ENCODE measurements around the gene SNAPC5. TPM values are rescaled to one million over a fixed set of nuclear protein-coding genes. Genes with fewer than 3 reads are reported as not detected.

Gene SNAPC5
- total RNA-seq, 1 experiment from 2014 or later, result 36.4 TPM

GRCh38 chr15:66494262-66494661, 3.3 kb downstream of the SNAPC5 start:
- DNase-seq (ENCODE audit: low read depth, low spot score), result no peak
- Histone ChIP-seq H3K9me3 (ENCODE audit: control insufficient read depth, insufficient read depth, low read depth, low read length) (no peaks in the 10 kb centered on the region), H3K27me3 (ENCODE audit: control insufficient read depth, insufficient read depth, low read length) (no peaks in the 10 kb centered on the region), H3K4me1 (ENCODE audit: control insufficient read depth, insufficient read depth, low read length) (peaks cover 13% of the 10 kb centered on the region), H3K27ac (ENCODE audit: low read length) (no peak overlapping the region), H3K4me3 (ENCODE audit: low read depth in 2 of 2, low read length in 2 of 2) (no peak overlapping the region), H3K36me3 (ENCODE audit: control insufficient read depth, insufficient read depth, low read length) (peaks cover 26% of the 10 kb centered on the region)
- TF ChIP-seq REST (IDR thresholded peaks at IDR 0.05; ENCODE audit: insufficient read depth in 1 of 2, low read depth in 2 of 2, low read length in 1 of 2), result no peak
- no peak for TF ChIP-seq POLR2AphosphoS5 (IDR thresholded peaks at IDR 0.05; ENCODE audit: low read depth, low read length)
- no peak for TF ChIP-seq SIN3A (IDR thresholded peaks at IDR 0.05; ENCODE audit: borderline replicate concordance, insufficient read depth, low read depth, low read length)
- TF ChIP-seq, protein P1, sequence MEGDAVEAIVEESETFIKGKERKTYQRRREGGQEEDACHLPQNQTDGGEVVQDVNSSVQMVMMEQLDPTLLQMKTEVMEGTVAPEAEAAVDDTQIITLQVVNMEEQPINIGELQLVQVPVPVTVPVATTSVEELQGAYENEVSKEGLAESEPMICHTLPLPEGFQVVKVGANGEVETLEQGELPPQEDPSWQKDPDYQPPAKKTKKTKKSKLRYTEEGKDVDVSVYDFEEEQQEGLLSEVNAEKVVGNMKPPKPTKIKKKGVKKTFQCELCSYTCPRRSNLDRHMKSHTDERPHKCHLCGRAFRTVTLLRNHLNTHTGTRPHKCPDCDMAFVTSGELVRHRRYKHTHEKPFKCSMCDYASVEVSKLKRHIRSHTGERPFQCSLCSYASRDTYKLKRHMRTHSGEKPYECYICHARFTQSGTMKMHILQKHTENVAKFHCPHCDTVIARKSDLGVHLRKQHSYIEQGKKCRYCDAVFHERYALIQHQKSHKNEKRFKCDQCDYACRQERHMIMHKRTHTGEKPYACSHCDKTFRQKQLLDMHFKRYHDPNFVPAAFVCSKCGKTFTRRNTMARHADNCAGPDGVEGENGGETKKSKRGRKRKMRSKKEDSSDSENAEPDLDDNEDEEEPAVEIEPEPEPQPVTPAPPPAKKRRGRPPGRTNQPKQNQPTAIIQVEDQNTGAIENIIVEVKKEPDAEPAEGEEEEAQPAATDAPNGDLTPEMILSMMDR (IDR thresholded peaks at IDR 0.05), result no peak
- TF ChIP-seq TCF7L2 (IDR thresholded peaks at IDR 0.05; ENCODE audit: low read depth, low read length), result no peak
- in situ Hi-C loops (cut with HindIII; ENCODE audit: low pct_unique_long_range_greater_than_20kb, low sequenced_read_pairs) (no loop called here), intact Hi-C loops (cut with micrococcal nuclease; ENCODE audit: unreplicated experiment) (no loop called here)
- ChIA-PET CTCF (interaction anchor here (0.6 kb wide), 1 partner anchor 1209 kb away, joined by 16 read pairs; no protein-coding TSS in a partner anchor), POLR2A (interaction anchor here (1.1 kb wide), 1 partner anchor 116 kb away, joined by 6 read pairs; no protein-coding TSS in a partner anchor)
- ATAC-seq, result no peak
- BruUV-seq (replicated peaks), result no TSS peak

DNA sequence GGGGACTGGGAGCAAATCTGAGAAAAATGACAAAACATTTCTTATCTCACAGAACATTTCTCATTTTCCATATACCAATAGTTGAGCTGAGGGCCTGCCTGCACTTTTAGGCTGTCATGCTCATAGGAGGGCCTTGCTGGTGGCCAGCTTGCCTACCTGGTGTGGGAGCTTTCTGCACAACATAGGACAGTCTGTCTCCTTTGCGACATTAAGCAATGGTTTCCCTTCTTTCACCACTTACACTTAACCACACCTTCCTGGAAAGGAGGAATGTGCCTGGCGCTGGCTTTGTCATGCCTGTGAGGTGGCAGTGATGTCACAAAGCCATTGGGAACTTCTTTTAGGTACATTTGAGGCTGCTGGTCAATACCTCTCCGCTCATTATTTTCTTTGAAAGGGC, 5.7 kb downstream of the SNAPC5 start:
- no peaks in the 10 kb centered on the region for H3K9me3 ChIP-seq (ENCODE audit: control insufficient read depth, insufficient read depth, low read depth, low read length)
- ATAC-seq, result no peak
- POLR2A ChIA-PET, result interaction anchor here (0.5 to 0.6 kb wide), 2 partner anchors 242 to 666 kb away, joined by 3 to 6 read pairs; no protein-coding TSS in a partner anchor
- no peak overlapping the region for H3K27ac ChIP-seq (ENCODE audit: low read length)
- TF ChIP-seq POLR2AphosphoS5 (IDR thresholded peaks at IDR 0.05; ENCODE audit: low read depth, low read length) (no peak), TCF7L2 (IDR thresholded peaks at IDR 0.05; ENCODE audit: low read depth, low read length) (no peak), SIN3A (IDR thresholded peaks at IDR 0.05; ENCODE audit: borderline replicate concordance, insufficient read depth, low read depth, low read length) (no peak), REST (IDR thresholded peaks at IDR 0.05; ENCODE audit: insufficient read depth in 1 of 2, low read depth in 2 of 2, low read length in 1 of 2) (no peak)
- TF ChIP-seq, protein P1 (IDR thresholded peaks at IDR 0.05), result no peak
- no peaks in the 10 kb centered on the region for H3K4me1 ChIP-seq (ENCODE audit: control insufficient read depth, insufficient read depth, low read length)
- no peak overlapping the region for H3K4me3 ChIP-seq (ENCODE audit: low read depth in 2 of 2, low read length in 2 of 2)
- no peak for DNase-seq (ENCODE audit: low read depth, low spot score)
- no TSS peak for BruUV-seq (replicated peaks)
- CTCF ChIA-PET, result no interaction called here
- in situ Hi-C loops (cut with HindIII; ENCODE audit: low pct_unique_long_range_greater_than_20kb, low sequenced_read_pairs) (no loop called here), intact Hi-C loops (cut with micrococcal nuclease; ENCODE audit: unreplicated experiment) (no loop called here)
- no peaks in the 10 kb centered on the region for H3K27me3 ChIP-seq (ENCODE audit: control insufficient read depth, insufficient read depth, low read length)
- peaks cover 21% of the 10 kb centered on the region for H3K36me3 ChIP-seq (ENCODE audit: control insufficient read depth, insufficient read depth, low read length)
